NCI-H1048 (cell line): ENCODE data around the gene PCDH8.
"Not testable (repeated sequence)": the region's sequence is repeated elsewhere in the genome, so short reads cannot be mapped to it uniquely, and the experiment has no call there.

ENCODE experiments used
- DNase-seq: peaks from one replicate; lab custom pipeline; 2025; lab: John Stamatoyannopoulos, UW

Gene PCDH8

GRCh38 chr13:52817886-52818285 is 30.6 kb downstream of the PCDH8 start:
- not testable (repeated sequence) for DNase-seq

GRCh38 chr13:52815330-52815729 is 33.1 kb downstream of the PCDH8 start:
- DNase-seq = no peak

GRCh38 chr13:52812941-52813340 is 35.5 kb downstream of the PCDH8 start:
- no peak for DNase-seq

- no peak for DNase-seq
Observed at GRCh38 chr13:52811841-52812240, 36.6 kb downstream of the PCDH8 start.

- DNase-seq = no peak
Observed at GRCh38 chr13:52810526-52810925, 37.9 kb downstream of the PCDH8 start.

- no peak for DNase-seq
Observed at GRCh38 chr13:52810011-52810410, 38.4 kb downstream of the PCDH8 start.

GRCh38 chr13:52809310-52809769 is 39.1 kb downstream of the PCDH8 start:
- DNase-seq = peak; percentile 53

- no peak for DNase-seq
Observed at GRCh38 chr13:52808842-52809219, 39.6 kb downstream of the PCDH8 start.

- no peak for DNase-seq
Observed at GRCh38 chr13:52806029-52806428, 42.4 kb downstream of the PCDH8 start.

- DNase-seq = no peak
Observed at GRCh38 chr13:52804202-52804641, 44.2 kb downstream of the PCDH8 start.

- DNase-seq = no peak
Observed at GRCh38 chr13:52800856-52801255, 47.6 kb downstream of the PCDH8 start.

- no peak for DNase-seq
Observed at GRCh38 chr13:52798770-52799430, 49.5 kb downstream of the PCDH8 start.

- DNase-seq = no peak
Observed at GRCh38 chr13:52797176-52797575, 51.3 kb downstream of the PCDH8 start.

- no peak for DNase-seq
Observed at GRCh38 chr13:52794589-52794988, 53.9 kb downstream of the PCDH8 start.

GRCh38 chr13:52793515-52794061 is 54.9 kb downstream of the PCDH8 start:
- no peak for DNase-seq
